HG03442 (cell line): ENCODE results near the gene TMEM72.

Experiments used
- ATAC-seq: cut with Tn5 transposase; IDR thresholded peaks from one replicate; pipeline ENCODE4 v1.9.1; 2021; ENCODE audit warnings: mild to moderate bottlenecking, moderate library complexity; ENCODE audit not compliant: unreplicated experiment

Gene TMEM72

GRCh38 chr10:44889834-44890233, 21.3 kb upstream of the TMEM72 start:
- no peak for ATAC-seq

GRCh38 chr10:44890696-44891563, 20.2 kb upstream of the TMEM72 start:
- no peak for ATAC-seq

GRCh38 chr10:44891721-44892120, 19.4 kb upstream of the TMEM72 start:
- no peak for ATAC-seq

GRCh38 chr10:44893604-44894468, 17.3 kb upstream of the TMEM72 start:
- ATAC-seq: no peak

GRCh38 chr10:44894691-44895090, 16.4 kb upstream of the TMEM72 start:
- ATAC-seq: no peak

GRCh38 chr10:44895280-44895679, 15.9 kb upstream of the TMEM72 start:
- no peak for ATAC-seq

- ATAC-seq: no peak
Measured at GRCh38 chr10:44897049-44897448, 14.1 kb upstream of the TMEM72 start.

- ATAC-seq: no peak
Measured at GRCh38 chr10:44898665-44899064, 12.5 kb upstream of the TMEM72 start.

GRCh38 chr10:44899450-44900080, 11.6 kb upstream of the TMEM72 start:
- no peak for ATAC-seq

- ATAC-seq: no peak
Measured at GRCh38 chr10:44902941-44903545, 8.1 kb upstream of the TMEM72 start.

- no peak for ATAC-seq
Measured at GRCh38 chr10:44906486-44906885, 4.7 kb upstream of the TMEM72 start.

GRCh38 chr10:44907556-44907955, 3.6 kb upstream of the TMEM72 start:
- ATAC-seq: no peak

- ATAC-seq: no peak
Measured at GRCh38 chr10:44908066-44908749, 2.9 kb upstream of the TMEM72 start.

GRCh38 chr10:44908936-44909630, 2.1 kb upstream of the TMEM72 start:
- no peak for ATAC-seq

- ATAC-seq: no peak
Measured at GRCh38 chr10:44909910-44910309, 1.2 kb upstream of the TMEM72 start.

GRCh38 chr10:44910602-44911001, 535 bp upstream of the TMEM72 start:
- ATAC-seq: no peak

GRCh38 chr10:44911951-44912350, 814 bp downstream of the TMEM72 start:
- ATAC-seq: no peak

GRCh38 chr10:44913350-44914081, 2.4 kb downstream of the TMEM72 start:
- ATAC-seq: no peak

- no peak for ATAC-seq
Measured at GRCh38 chr10:44914891-44915290, 3.8 kb downstream of the TMEM72 start.
